H1 (cell line): ENCODE data around the gene CDH16. TPM values are rescaled to one million over a fixed set of nuclear protein-coding genes. Genes with fewer than 3 reads are reported as not detected.

ENCODE experiments used
- CTCF ChIA-PET: fragments of 300-600 bp; sonication (Branson Sonifier 250); formaldehyde crosslinking; loops from one replicate; lab custom pipeline; 2021; ENCODE audit not compliant: partially characterized antibody; lab: Charles Lee
- POLR2A ChIA-PET: fragments of 300-600 bp; sonication (Branson Sonifier 250); formaldehyde crosslinking; loops from one replicate; lab custom pipeline; 2021; ENCODE audit warnings: inconsistent platforms; ENCODE audit not compliant: partially characterized antibody; lab: Charles Lee
- DNase-seq, 2 experiments: peaks; one replicate each; pipeline versions ENCODE4 v3.0.0 to v3.0.0-alpha.2; 2010 to 2022; ENCODE audit warnings: low spot score in 2 of 2, low read depth in 1 of 2, mixed read lengths in 1 of 2
- FAIRE-seq: peaks from 2 replicates; lab custom pipeline; 2011; peaks lifted over from hg19 to GRCh38; lab: Jason Lieb, UNC
- H2AFZ ChIP-seq: 2 replicates; pipeline ENCODE4 v1.8.1; 2012; ENCODE audit warnings: low read length, inconsistent platforms
- H2AK5ac ChIP-seq: 2 replicates; pipeline ENCODE4 v1.6.1; 2013; ENCODE audit warnings: low read depth, low read length
- H2BK120ac ChIP-seq: replicated peaks from 2 replicates; pipeline ENCODE3; 2013; ENCODE audit warnings: low read depth, low read length, inconsistent platforms
- H2BK12ac ChIP-seq: 2 replicates; pipeline ENCODE4 v1.6.1; 2013; ENCODE audit warnings: low read depth, low read length
- H2BK15ac ChIP-seq: 2 replicates; pipeline ENCODE4 v1.6.1; 2013; ENCODE audit warnings: low read length
- H2BK20ac ChIP-seq: 2 replicates; pipeline ENCODE4 v1.6.1; 2013; ENCODE audit warnings: low read length
- H2BK5ac ChIP-seq: 2 replicates; pipeline ENCODE4 v1.6.1; 2013; ENCODE audit warnings: low read depth, low read length
- H3K14ac ChIP-seq: 2 replicates; pipeline ENCODE4 v1.6.1; 2013; ENCODE audit warnings: inconsistent platforms; ENCODE audit not compliant: insufficient read length
- H3K18ac ChIP-seq: 2 replicates; pipeline ENCODE4 v1.6.1; 2013; ENCODE audit warnings: low read length; ENCODE audit errors: extremely low read depth
- H3K23ac ChIP-seq: 2 replicates; pipeline ENCODE4 v1.6.1; 2013; ENCODE audit warnings: inconsistent platforms; ENCODE audit not compliant: insufficient read length
- H3K23me2 ChIP-seq: 2 replicates; pipeline ENCODE4 v1.6.1; 2013; ENCODE audit warnings: low read depth, low read length
- H3K27ac ChIP-seq: 2 replicates; pipeline ENCODE4 v1.6.1; 2011; ENCODE audit warnings: low read depth, low read length, inconsistent platforms
- H3K27me3 ChIP-seq, 4 experiments: replicated peaks in 1 of 4; 1 replicate in 1 of 4; 2 replicates in 3 of 4; pipeline versions ENCODE4 v1.6.1 to v1.8.1; 2011 to 2013; ENCODE audit warnings: low read length in 3 of 4, mild to moderate bottlenecking in 3 of 4, inconsistent platforms in 2 of 4, mixed read lengths in 2 of 4, moderate library complexity in 1 of 4; ENCODE audit not compliant: control insufficient read depth in 3 of 4, insufficient read depth in 3 of 4; ENCODE audit errors: extremely low read depth in 1 of 4
- H3K36me3 ChIP-seq, 4 experiments: 2 replicates each; pipeline versions ENCODE4 v1.6.1 to v1.8.1; 2011 to 2013; ENCODE audit warnings: mild to moderate bottlenecking in 4 of 4, low read length in 3 of 4, moderate library complexity in 2 of 4, control low read depth in 1 of 4, inconsistent platforms in 1 of 4; ENCODE audit not compliant: insufficient read depth in 4 of 4, control insufficient read depth in 2 of 4
- H3K4ac ChIP-seq: replicated peaks from 2 replicates; pipeline ENCODE3; 2013; ENCODE audit warnings: low read length, low read depth, mixed read lengths, inconsistent platforms; ENCODE audit not compliant: insufficient read length
- H3K4me1 ChIP-seq, 4 experiments: replicated peaks in 1 of 4; 1 replicate in 1 of 4; 2 replicates in 3 of 4; pipeline versions ENCODE4 v1.6.1 to v1.8.1; 2011 to 2013; ENCODE audit warnings: low read length in 3 of 4, inconsistent platforms in 2 of 4, mixed read lengths in 1 of 4; ENCODE audit not compliant: insufficient read depth in 4 of 4, control insufficient read depth in 3 of 4
- H3K4me2 ChIP-seq, 2 experiments: 2 replicates each; pipeline versions ENCODE4 v1.6.1 to v1.8.1; 2011 to 2013; ENCODE audit warnings: low read depth in 2 of 2, low read length in 2 of 2, control low read depth in 1 of 2, inconsistent platforms in 1 of 2, mild to moderate bottlenecking in 1 of 2; ENCODE audit not compliant: insufficient read depth in 1 of 2
- H3K4me3 ChIP-seq, 4 experiments: fragments of 200-600, 300-600 bp in 1 of 4; sonication (generic), shearing (Covaris generic), sonication (Bioruptor Twin) in 1 of 4; 2 replicates each; pipeline versions ENCODE4 v1.5.1 to v1.8.1; 2011 to 2016; ENCODE audit warnings: low read length in 4 of 4, low read depth in 3 of 4, control low read depth in 2 of 4, inconsistent platforms in 2 of 4, mild to moderate bottlenecking in 2 of 4, mixed read lengths in 1 of 4, moderate library complexity in 1 of 4; ENCODE audit not compliant: insufficient read depth in 2 of 4; ENCODE audit errors: extremely low read depth in 1 of 4
- H3K56ac ChIP-seq: replicated peaks from 2 replicates; pipeline ENCODE3; 2013; ENCODE audit warnings: low read depth, mild to moderate bottlenecking, mixed read lengths, low read length, inconsistent platforms; ENCODE audit not compliant: insufficient read length
- H3K79me1 ChIP-seq: 2 replicates; pipeline ENCODE4 v1.6.1; 2013; ENCODE audit warnings: low read depth, low read length, control low read depth
- H3K79me2 ChIP-seq, 2 experiments: 2 replicates each; pipeline versions ENCODE4 v1.6.1 to v1.8.1; 2012 to 2013; ENCODE audit warnings: low read length in 2 of 2, mild to moderate bottlenecking in 2 of 2, inconsistent platforms in 1 of 2; ENCODE audit not compliant: insufficient read depth in 2 of 2, control insufficient read depth in 1 of 2
- H3K9ac ChIP-seq, 4 experiments: replicated peaks in 1 of 4; 1 replicate in 1 of 4; 2 replicates in 3 of 4; pipeline versions ENCODE4 v1.6.1 to v1.8.1; 2011 to 2013; ENCODE audit warnings: low read depth in 3 of 4, low read length in 3 of 4, control low read depth in 2 of 4, mild to moderate bottlenecking in 2 of 4, moderate library complexity in 2 of 4, inconsistent platforms in 1 of 4; ENCODE audit errors: extremely low read depth in 1 of 4
- H3K9me3 ChIP-seq, 2 experiments: 2 replicates each; pipeline versions ENCODE4 v1.6.1 to v1.8.1; 2012 to 2013; ENCODE audit warnings: mild to moderate bottlenecking in 2 of 2, moderate library complexity in 2 of 2, control low read depth in 1 of 2, inconsistent platforms in 1 of 2, low read depth in 1 of 2, low read length in 1 of 2, mixed read lengths in 1 of 2; ENCODE audit not compliant: insufficient read depth in 2 of 2
- H4K20me1 ChIP-seq, 2 experiments: replicated peaks in 1 of 2; 2 replicates each; pipeline versions ENCODE3 to v1.8.1; 2011 to 2013; ENCODE audit warnings: inconsistent platforms in 2 of 2, low read length in 2 of 2, mild to moderate bottlenecking in 1 of 2; ENCODE audit not compliant: insufficient read depth in 2 of 2, control insufficient read depth in 1 of 2
- H4K5ac ChIP-seq: 2 replicates; pipeline ENCODE4 v1.6.1; 2013; ENCODE audit warnings: low read length, low read depth, mixed read lengths, inconsistent platforms; ENCODE audit not compliant: insufficient read length
- H4K8ac ChIP-seq: 2 replicates; pipeline ENCODE4 v1.8.0; 2013; ENCODE audit warnings: mild to moderate bottlenecking, moderate library complexity, low read length, inconsistent platforms; ENCODE audit not compliant: insufficient read depth; ENCODE audit errors: extremely low read depth
- H4K91ac ChIP-seq: replicated peaks from 2 replicates; pipeline ENCODE3; 2013; ENCODE audit warnings: low read length, mixed read lengths, inconsistent platforms; ENCODE audit not compliant: insufficient read length
- RFX5 ChIP-seq: IDR thresholded peaks from 2 replicates; pipeline ENCODE4 v1.6.1; 2011; ENCODE audit warnings: low read depth, low read length, improper control_type of control experiment, borderline replicate concordance
- RNF2 ChIP-seq: fragments of 200-900, 300-1000 bp; sonication (generic); IDR thresholded peaks from 2 replicates; pipeline ENCODE4 v1.7.1; 2016; ENCODE audit warnings: borderline replicate concordance, low read depth, mild to moderate bottlenecking, antibody characterized with exemption, low read length; ENCODE audit not compliant: poor library complexity, severe bottlenecking; ENCODE audit errors: missing control alignments
- WGBS, 2 experiments: shearing (Covaris generic) in 1 of 2; methylation state at CpG; one replicate each; pipeline versions ENCODE4 v1.1.6 to v1.1.7; 2013 to 2015; ENCODE audit warnings: low lambda C conversion rate in 2 of 2, mixed read lengths in 2 of 2, inconsistent platforms in 1 of 2, low coverage in 1 of 2, missing lambda C conversion rate in 1 of 2; ENCODE audit not compliant: insufficient replicate concordance in 2 of 2, insufficient coverage in 1 of 2, insufficient read length in 1 of 2; ENCODE audit errors: extremely low coverage in 1 of 2, missing lambda C conversion rate in 1 of 2; 5-methylcytosine and 5-hydroxymethylcytosine counted together
- polyA plus RNA-seq, 7 experiments: library from polyadenylated mRNA; depleted of rRNA in 3 of 7; stranded (reverse) in 5 of 7; unstranded in 2 of 7; fragments of >200 nt in 5 of 7; fragments of 200-250 nt in 2 of 7; gene quantifications; 1 replicate in 5 of 7; 2 replicates in 1 of 7; 4 replicates in 1 of 7; pipeline versions ENCODE4 v1.2.1 to v1.2.3, GENCODE V29; 2011 to 2013; ENCODE audit warnings: missing spikeins in 2 of 7, mixed read lengths in 2 of 7
- total RNA-seq: library from RNA; stranded (reverse); fragmentation: NEBNext Ultra II Directional; extraction: Animal tissue kit (Norgen Biotek cat#: 25700); gene quantifications from 2 replicates; pipeline ENCODE4 v1.2.1, GENCODE V29; 2021
- TF ChIP-seq, protein P1 (sequence below): IDR thresholded peaks from 2 replicates; pipeline ENCODE4 v1.6.1; 2011; ENCODE audit warnings: low read length, improper control_type of control experiment
- TF ChIP-seq, protein P2 (sequence below): IDR thresholded peaks from 2 replicates; pipeline ENCODE4 v1.6.1; 2012; ENCODE audit warnings: low read length, inconsistent platforms

The CDH16 gene
- total and polyA plus RNA-seq, 2 of the 8 experiments (the other 6 are each of a cell fraction or from before 2014, with no cell fraction given) = not detected

DNA sequence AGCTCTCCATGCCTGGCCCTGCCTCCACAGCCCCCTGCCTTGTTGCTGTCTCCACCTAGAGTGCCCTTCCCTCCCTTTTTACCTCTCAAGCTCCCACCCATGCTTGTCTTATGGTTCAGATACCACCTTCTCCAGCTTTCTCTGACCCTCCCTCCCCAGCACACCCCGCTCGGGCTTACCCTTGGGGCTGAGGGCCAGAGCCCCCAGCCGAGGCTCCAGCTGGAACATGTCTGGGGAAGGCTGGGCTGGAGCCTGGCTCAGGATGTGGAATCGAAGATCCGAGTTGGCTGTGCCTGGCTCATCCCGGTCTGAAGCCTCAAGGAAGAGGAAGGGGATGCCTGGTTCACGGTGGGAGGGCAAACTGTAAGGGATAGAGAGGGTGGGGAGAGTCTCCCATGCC lies 3.6 kb downstream of the CDH16 start:
- FAIRE-seq (no peak), DNase-seq (no peak)
- Histone ChIP-seq H3K9ac (no peak overlapping the region), H2BK15ac (no peak overlapping the region), H2BK5ac (no peak overlapping the region), H3K36me3 (no peaks in the 10 kb centered on the region), H4K20me1 (peaks cover 0 to 5% of the 10 kb centered on the region in 2 experiments), H3K4me3 (no peak overlapping the region), H4K91ac (no peak overlapping the region), H3K4me2 (no peak overlapping the region), H2BK12ac (no peak overlapping the region), H2BK120ac (no peak overlapping the region), H3K14ac (no peak overlapping the region), H2BK20ac (no peak overlapping the region), H3K4me1 (peaks cover 0 to under 1% (median 0%) of the 10 kb centered on the region in 4 experiments; a peak in 1 of 7 replicates), H3K23me2 (peaks cover 3% of the 10 kb centered on the region; the same call in 1 of the 2 replicates), H3K4ac (no peak overlapping the region), H4K8ac (no peak overlapping the region), H2AK5ac (no peak overlapping the region), H3K9me3 (no peaks in the 10 kb centered on the region), H3K23ac (no peak overlapping the region), H3K18ac (no peak overlapping the region), H3K27me3 (peaks cover 0 to 3% (median under 1%) of the 10 kb centered on the region in 4 experiments; a peak in 3 of 7 replicates), H2AFZ (no peak overlapping the region), H3K79me1 (no peaks in the 10 kb centered on the region), H3K56ac (no peak overlapping the region), H3K27ac (no peak overlapping the region), H3K79me2 (no peaks in the 10 kb centered on the region), H4K5ac (no peak overlapping the region)
- ChIA-PET CTCF (interaction anchor here (0.8 to 42.0 kb wide), 3 partner anchors 1 to 16 kb away, joined by 3 to 1009 read pairs (median 1009); partner anchors contain the start of genes CDH16, PDP2 and RRAD), POLR2A (no interaction called here)
- TF ChIP-seq, protein P1, sequence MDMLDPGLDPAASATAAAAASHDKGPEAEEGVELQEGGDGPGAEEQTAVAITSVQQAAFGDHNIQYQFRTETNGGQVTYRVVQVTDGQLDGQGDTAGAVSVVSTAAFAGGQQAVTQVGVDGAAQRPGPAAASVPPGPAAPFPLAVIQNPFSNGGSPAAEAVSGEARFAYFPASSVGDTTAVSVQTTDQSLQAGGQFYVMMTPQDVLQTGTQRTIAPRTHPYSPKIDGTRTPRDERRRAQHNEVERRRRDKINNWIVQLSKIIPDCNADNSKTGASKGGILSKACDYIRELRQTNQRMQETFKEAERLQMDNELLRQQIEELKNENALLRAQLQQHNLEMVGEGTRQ = no peak
- TF ChIP-seq, protein P2, sequence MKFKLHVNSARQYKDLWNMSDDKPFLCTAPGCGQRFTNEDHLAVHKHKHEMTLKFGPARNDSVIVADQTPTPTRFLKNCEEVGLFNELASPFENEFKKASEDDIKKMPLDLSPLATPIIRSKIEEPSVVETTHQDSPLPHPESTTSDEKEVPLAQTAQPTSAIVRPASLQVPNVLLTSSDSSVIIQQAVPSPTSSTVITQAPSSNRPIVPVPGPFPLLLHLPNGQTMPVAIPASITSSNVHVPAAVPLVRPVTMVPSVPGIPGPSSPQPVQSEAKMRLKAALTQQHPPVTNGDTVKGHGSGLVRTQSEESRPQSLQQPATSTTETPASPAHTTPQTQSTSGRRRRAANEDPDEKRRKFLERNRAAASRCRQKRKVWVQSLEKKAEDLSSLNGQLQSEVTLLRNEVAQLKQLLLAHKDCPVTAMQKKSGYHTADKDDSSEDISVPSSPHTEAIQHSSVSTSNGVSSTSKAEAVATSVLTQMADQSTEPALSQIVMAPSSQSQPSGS = no peak
- TF ChIP-seq RFX5 (no peak), RNF2 (no peak)
- 89% methylated on average over 7 of the region's 7 CpGs; no CpG with 5 or more reads in 1 of the 2 experiments for WGBS, 2 experiments
